DND-41 (cell line): ENCODE data around the gene ITPRID1.

Source experiments
- EZH2 ChIP-seq: IDR thresholded peaks from 3 replicates; pipeline ENCODE4 v1.6.1; 2012; ENCODE audit warnings: borderline replicate concordance, low read depth, mild to moderate bottlenecking, moderate library complexity, low read length, inconsistent platforms; ENCODE audit not compliant: severe bottlenecking
- TF ChIP-seq, protein P1 (sequence below): IDR thresholded peaks from 2 replicates; pipeline ENCODE4 v1.5.1; 2012; ENCODE audit warnings: borderline replicate concordance, low read length, moderate library complexity, mild to moderate bottlenecking; ENCODE audit not compliant: poor library complexity, severe bottlenecking; ENCODE audit errors: extremely low read depth

GRCh38 chr7:31695859-31696614 lies 182.1 kb downstream of the ITPRID1 start:
- no peak for TF ChIP-seq EZH2
- TF ChIP-seq, protein P1, sequence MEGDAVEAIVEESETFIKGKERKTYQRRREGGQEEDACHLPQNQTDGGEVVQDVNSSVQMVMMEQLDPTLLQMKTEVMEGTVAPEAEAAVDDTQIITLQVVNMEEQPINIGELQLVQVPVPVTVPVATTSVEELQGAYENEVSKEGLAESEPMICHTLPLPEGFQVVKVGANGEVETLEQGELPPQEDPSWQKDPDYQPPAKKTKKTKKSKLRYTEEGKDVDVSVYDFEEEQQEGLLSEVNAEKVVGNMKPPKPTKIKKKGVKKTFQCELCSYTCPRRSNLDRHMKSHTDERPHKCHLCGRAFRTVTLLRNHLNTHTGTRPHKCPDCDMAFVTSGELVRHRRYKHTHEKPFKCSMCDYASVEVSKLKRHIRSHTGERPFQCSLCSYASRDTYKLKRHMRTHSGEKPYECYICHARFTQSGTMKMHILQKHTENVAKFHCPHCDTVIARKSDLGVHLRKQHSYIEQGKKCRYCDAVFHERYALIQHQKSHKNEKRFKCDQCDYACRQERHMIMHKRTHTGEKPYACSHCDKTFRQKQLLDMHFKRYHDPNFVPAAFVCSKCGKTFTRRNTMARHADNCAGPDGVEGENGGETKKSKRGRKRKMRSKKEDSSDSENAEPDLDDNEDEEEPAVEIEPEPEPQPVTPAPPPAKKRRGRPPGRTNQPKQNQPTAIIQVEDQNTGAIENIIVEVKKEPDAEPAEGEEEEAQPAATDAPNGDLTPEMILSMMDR = no peak
